ENCODE measurements around the gene PCDH17.

PCDH17 gene

DNA sequence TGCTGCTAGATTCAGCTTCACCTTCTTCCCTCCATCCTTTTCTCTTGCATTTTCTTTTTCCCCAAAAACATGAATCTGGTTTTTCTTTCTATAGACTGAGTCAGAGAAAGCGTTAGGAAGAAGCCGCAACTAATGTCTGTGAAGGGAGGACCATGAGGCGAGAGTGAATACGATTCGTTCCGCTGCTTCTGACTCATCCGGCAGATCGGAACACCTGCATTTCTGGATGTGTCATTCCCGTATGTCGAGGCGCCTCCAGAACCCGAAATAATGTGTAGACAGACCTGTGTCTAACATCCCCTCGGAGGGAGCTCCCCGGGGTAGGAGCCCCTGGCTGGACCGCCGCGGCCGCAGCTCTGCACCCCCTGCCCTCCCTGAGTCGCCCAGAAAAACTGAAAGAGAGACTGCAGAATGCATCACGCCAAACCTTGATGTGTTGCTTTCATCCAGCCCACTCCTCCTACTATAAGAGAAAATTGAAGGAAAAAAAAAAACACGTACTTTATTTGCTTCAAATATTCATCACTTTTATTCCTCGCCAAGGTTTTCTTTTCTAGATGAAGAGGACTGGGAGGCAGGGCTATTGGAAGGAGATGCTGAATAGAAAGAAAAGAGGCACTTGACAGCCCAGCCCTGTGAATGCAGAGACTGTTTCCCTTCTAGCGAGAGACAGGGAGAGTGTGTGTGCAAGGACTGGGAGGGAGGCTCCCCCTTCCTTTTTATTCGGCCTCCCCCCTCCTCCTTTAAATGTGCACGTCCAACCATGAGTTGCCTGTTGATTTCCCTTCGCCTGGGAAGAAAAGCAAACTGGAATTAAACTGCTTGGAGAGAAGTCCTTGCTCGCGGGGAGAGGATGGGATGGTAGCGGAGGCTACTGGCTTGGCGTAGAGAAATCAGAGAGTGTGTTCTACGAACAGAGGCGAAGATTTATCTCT is 616 bp upstream of the PCDH17 start:
- DNase-seq (ENCODE audit: low read depth in 1 of 2, low spot score in 1 of 2) = no peak
- Histone ChIP-seq H3K4me3 (replicated peaks; ENCODE audit: insufficient read depth, low read length) (peak overlapping the region; percentile 20), H3K27ac (replicated peaks) (no peak overlapping the region)

GRCh38 chr13:57632276-57633140 is 964 bp downstream of the PCDH17 start:
- TF ChIP-seq, protein P1, sequence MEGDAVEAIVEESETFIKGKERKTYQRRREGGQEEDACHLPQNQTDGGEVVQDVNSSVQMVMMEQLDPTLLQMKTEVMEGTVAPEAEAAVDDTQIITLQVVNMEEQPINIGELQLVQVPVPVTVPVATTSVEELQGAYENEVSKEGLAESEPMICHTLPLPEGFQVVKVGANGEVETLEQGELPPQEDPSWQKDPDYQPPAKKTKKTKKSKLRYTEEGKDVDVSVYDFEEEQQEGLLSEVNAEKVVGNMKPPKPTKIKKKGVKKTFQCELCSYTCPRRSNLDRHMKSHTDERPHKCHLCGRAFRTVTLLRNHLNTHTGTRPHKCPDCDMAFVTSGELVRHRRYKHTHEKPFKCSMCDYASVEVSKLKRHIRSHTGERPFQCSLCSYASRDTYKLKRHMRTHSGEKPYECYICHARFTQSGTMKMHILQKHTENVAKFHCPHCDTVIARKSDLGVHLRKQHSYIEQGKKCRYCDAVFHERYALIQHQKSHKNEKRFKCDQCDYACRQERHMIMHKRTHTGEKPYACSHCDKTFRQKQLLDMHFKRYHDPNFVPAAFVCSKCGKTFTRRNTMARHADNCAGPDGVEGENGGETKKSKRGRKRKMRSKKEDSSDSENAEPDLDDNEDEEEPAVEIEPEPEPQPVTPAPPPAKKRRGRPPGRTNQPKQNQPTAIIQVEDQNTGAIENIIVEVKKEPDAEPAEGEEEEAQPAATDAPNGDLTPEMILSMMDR (IDR thresholded peaks at IDR 0.05; ENCODE audit: insufficient read depth, low read length) = no peak
- TF ChIP-seq REST (IDR thresholded peaks at IDR 0.05; ENCODE audit: insufficient replicate concordance, low read depth) (no peak), GABPA (IDR thresholded peaks at IDR 0.05; ENCODE audit: low read depth) (no peak), SPI1 (IDR thresholded peaks at IDR 0.05; ENCODE audit: borderline replicate concordance, low read depth) (no peak), POLR2AphosphoS5 (IDR thresholded peaks at IDR 0.05; ENCODE audit: low read depth) (no peak)
- Histone ChIP-seq H3K27me3 (ENCODE audit: insufficient read depth, poor library complexity, severe bottlenecking) (peaks cover 42% of the 10 kb centered on the region), H3K27ac (replicated peaks) (no peak overlapping the region), H3K4me3 (replicated peaks; ENCODE audit: insufficient read depth, low read length) (peak overlapping the region; percentile 20; the same call in 1 of the 2 replicates)
- DNase-seq (ENCODE audit: low read depth in 1 of 2, low spot score in 1 of 2) = no peak

More for the DNA sequence above, 616 bp upstream of the PCDH17 start:
- H3K27me3 ChIP-seq (ENCODE audit: insufficient read depth, poor library complexity, severe bottlenecking) = peaks cover 42% of the 10 kb centered on the region
- TF ChIP-seq GABPA (IDR thresholded peaks at IDR 0.05; ENCODE audit: low read depth) (no peak), SPI1 (IDR thresholded peaks at IDR 0.05; ENCODE audit: borderline replicate concordance, low read depth) (no peak), REST (IDR thresholded peaks at IDR 0.05; ENCODE audit: insufficient replicate concordance, low read depth) (no peak), POLR2AphosphoS5 (IDR thresholded peaks at IDR 0.05; ENCODE audit: low read depth) (no peak)

- no peak for DNase-seq (ENCODE audit: low read depth in 1 of 2, low spot score in 1 of 2)
- peaks cover 38% of the 10 kb centered on the region for H3K27me3 ChIP-seq (ENCODE audit: insufficient read depth, poor library complexity, severe bottlenecking)
- TF ChIP-seq REST (IDR thresholded peaks at IDR 0.05; ENCODE audit: insufficient replicate concordance, low read depth) (no peak), GABPA (IDR thresholded peaks at IDR 0.05; ENCODE audit: low read depth) (no peak), SPI1 (IDR thresholded peaks at IDR 0.05; ENCODE audit: borderline replicate concordance, low read depth) (no peak)
- TF ChIP-seq, protein P1 (IDR thresholded peaks at IDR 0.05; ENCODE audit: insufficient read depth, low read length) = no peak
- H3K27ac ChIP-seq (replicated peaks) = no peak overlapping the region
- H3K4me3 ChIP-seq (replicated peaks; ENCODE audit: insufficient read depth, low read length) = no peak overlapping the region
Measured at GRCh38 chr13:57633141-57633949, 1.8 kb downstream of the PCDH17 start.

All from HL-60 (cell line).